ENCODE measurements around the gene IRAK1. TPM values are rescaled to one million over a fixed set of nuclear protein-coding genes. Genes with fewer than 3 reads are reported as not detected.
A peak's percentile ranks its signal among the peaks of the same experiment; 100 is the strongest.

The IRAK1 gene
- total RNA-seq, 4 donors from 2014 or later = 64.1 to 155 (median 107) TPM

GRCh38 chrX:154008521-154008920 is 11.2 kb downstream of the IRAK1 start:
- TF ChIP-seq POLR2A (IDR thresholded peaks at IDR 0.05) (no peak), EP300 (IDR thresholded peaks at IDR 0.05; ENCODE audit: low read depth) (no peak), CTCF (IDR thresholded peaks at IDR 0.05) (no peak), POLR2AphosphoS5 (IDR thresholded peaks at IDR 0.05) (no peak)
- Histone ChIP-seq H3K4me1 (no peaks in the 10 kb centered on the region), H3K9me3 (no peaks in the 10 kb centered on the region), H3K27ac (no peak overlapping the region), H3K4me3 (no peak overlapping the region), H3K36me3 (no peaks in the 10 kb centered on the region), H3K27me3 (no peaks in the 10 kb centered on the region)
- in situ Hi-C loops (cut with MboI; ENCODE audit: low pct_ligation_motif_present in 1 of 4, low pct_unique_long_range_greater_than_20kb in 1 of 4, low sequenced_read_pairs in 3 of 4) (no loop called here), intact Hi-C loops (cut with DNase I; ENCODE audit: low total_unique reads) (no loop called here)
- no peak for DNase-seq
- 72% methylated on average over 4 of the region's 4 CpGs; no CpG with 5 or more reads in 1 of the 2 donors for WGBS, 2 donors (ENCODE audit: low coverage in 1 of 2)

- DNase-seq = no peak
- TF ChIP-seq CTCF (IDR thresholded peaks at IDR 0.05) (no peak), EP300 (IDR thresholded peaks at IDR 0.05; ENCODE audit: low read depth) (no peak), POLR2A (IDR thresholded peaks at IDR 0.05) (no peak), POLR2AphosphoS5 (IDR thresholded peaks at IDR 0.05) (no peak)
- in situ Hi-C loops (cut with MboI; ENCODE audit: low pct_ligation_motif_present in 1 of 4, low pct_unique_long_range_greater_than_20kb in 1 of 4, low sequenced_read_pairs in 3 of 4) = no loop called here
- Histone ChIP-seq H3K9me3 (no peaks in the 10 kb centered on the region), H3K27me3 (no peaks in the 10 kb centered on the region), H3K27ac (no peak overlapping the region), H3K4me3 (no peak overlapping the region), H3K4me1 (no peaks in the 10 kb centered on the region), H3K36me3 (no peaks in the 10 kb centered on the region)
- intact Hi-C loops (cut with DNase I; ENCODE audit: low total_unique reads) = no loop called here
- 92% methylated on average over 20 of the region's 20 CpGs; no CpG with 5 or more reads in 1 of the 2 donors for WGBS, 2 donors (ENCODE audit: low coverage in 1 of 2)
Observed at GRCh38 chrX:154006947-154007346, 12.8 kb downstream of the IRAK1 start.

GRCh38 chrX:154004315-154004714 is 15.4 kb downstream of the IRAK1 start:
- no peak for TF ChIP-seq EP300 (IDR thresholded peaks at IDR 0.05; ENCODE audit: low read depth)
- TF ChIP-seq CTCF (IDR thresholded peaks at IDR 0.05) = no peak
- no peak for TF ChIP-seq POLR2AphosphoS5 (IDR thresholded peaks at IDR 0.05)
- TF ChIP-seq POLR2A (IDR thresholded peaks at IDR 0.05) = no peak
- H3K27me3 ChIP-seq = no peaks in the 10 kb centered on the region
- 81 to 83% methylated on average over 1 to 11 of the region's 11 CpGs for WGBS, 2 donors (ENCODE audit: low coverage in 1 of 2)
- H3K27ac ChIP-seq = no peak overlapping the region
- no peak for DNase-seq
- in situ Hi-C loops (cut with MboI; ENCODE audit: low pct_ligation_motif_present in 1 of 4, low pct_unique_long_range_greater_than_20kb in 1 of 4, low sequenced_read_pairs in 3 of 4) = no loop called here
- no peak overlapping the region for H3K4me3 ChIP-seq
- no peaks in the 10 kb centered on the region for H3K9me3 ChIP-seq
- no peaks in the 10 kb centered on the region for H3K36me3 ChIP-seq
- H3K4me1 ChIP-seq = no peaks in the 10 kb centered on the region
- intact Hi-C loops (cut with DNase I; ENCODE audit: low total_unique reads) = no loop called here

- Histone ChIP-seq H3K4me3 (no peak overlapping the region), H3K27ac (peak overlapping the region in 3 of 4 donors; percentile 29 to 37 (median 34))
- in situ Hi-C loops (cut with MboI; ENCODE audit: low pct_ligation_motif_present in 1 of 4, low pct_unique_long_range_greater_than_20kb in 1 of 4, low sequenced_read_pairs in 3 of 4) = no loop called here
Observed at GRCh38 chrX:154002215-154002719, 17.4 kb downstream of the IRAK1 start.

More at GRCh38 chrX:154002215-154002719, 17.4 kb downstream of the IRAK1 start:
- Histone ChIP-seq H3K27me3 (no peaks in the 10 kb centered on the region), H3K4me1 (no peaks in the 10 kb centered on the region), H3K36me3 (no peaks in the 10 kb centered on the region), H3K9me3 (no peaks in the 10 kb centered on the region)
- peak; percentile 54 for DNase-seq
- TF ChIP-seq CTCF (IDR thresholded peaks at IDR 0.05) (no peak), POLR2AphosphoS5 (IDR thresholded peaks at IDR 0.05) (no peak), EP300 (IDR thresholded peaks at IDR 0.05; ENCODE audit: low read depth) (no peak), POLR2A (IDR thresholded peaks at IDR 0.05) (no peak)
- 82% methylated on average over 17 of the region's 17 CpGs; no CpG with 5 or more reads in 1 of the 2 donors for WGBS, 2 donors (ENCODE audit: low coverage in 1 of 2)
- intact Hi-C loops (cut with DNase I; ENCODE audit: low total_unique reads) = no loop called here
